HG02973 (cell line): ENCODE measurements around the gene CIBAR2.

Experiments used
- ATAC-seq: cut with Tn5 transposase; IDR thresholded peaks from one replicate; pipeline ENCODE4 v1.9.1; 2021; ENCODE audit warnings: moderate library complexity; ENCODE audit not compliant: unreplicated experiment

The CIBAR2 gene

GRCh38 chr16:85083051-85083639, 29.1 kb downstream of the CIBAR2 start:
- no peak for ATAC-seq

GRCh38 chr16:85082173-85083050, 29.9 kb downstream of the CIBAR2 start:
- ATAC-seq: no peak

GRCh38 chr16:85081765-85082164, 30.5 kb downstream of the CIBAR2 start:
- no peak for ATAC-seq

- ATAC-seq: no peak
Measured at GRCh38 chr16:85081038-85081437, 31.2 kb downstream of the CIBAR2 start.

- ATAC-seq: no peak
Measured at GRCh38 chr16:85079785-85080570, 32.3 kb downstream of the CIBAR2 start.

- ATAC-seq: no peak
Measured at GRCh38 chr16:85078952-85079351, 33.3 kb downstream of the CIBAR2 start.

- ATAC-seq: no peak
Measured at GRCh38 chr16:85078226-85078625, 34.0 kb downstream of the CIBAR2 start.

- no peak for ATAC-seq
Measured at GRCh38 chr16:85077576-85078125, 34.6 kb downstream of the CIBAR2 start.

GRCh38 chr16:85077039-85077438, 35.2 kb downstream of the CIBAR2 start:
- no peak for ATAC-seq

- no peak for ATAC-seq
Measured at GRCh38 chr16:85075236-85075924, 36.9 kb downstream of the CIBAR2 start.

GRCh38 chr16:85074225-85074914, 37.9 kb downstream of the CIBAR2 start:
- ATAC-seq: no peak

- ATAC-seq: no peak
Measured at GRCh38 chr16:85072947-85073346, 39.3 kb downstream of the CIBAR2 start.

- no peak for ATAC-seq
Measured at GRCh38 chr16:85072076-85072860, 40.0 kb downstream of the CIBAR2 start.

- ATAC-seq: no peak
Measured at GRCh38 chr16:85069171-85069570, 43.1 kb downstream of the CIBAR2 start.

- no peak for ATAC-seq
Measured at GRCh38 chr16:85068746-85069145, 43.5 kb downstream of the CIBAR2 start.

- no peak for ATAC-seq
Measured at GRCh38 chr16:85067426-85067825, 44.8 kb downstream of the CIBAR2 start.

GRCh38 chr16:85067024-85067423, 45.2 kb downstream of the CIBAR2 start:
- ATAC-seq: no peak

GRCh38 chr16:85066346-85066885, 45.9 kb downstream of the CIBAR2 start:
- no peak for ATAC-seq

- no peak for ATAC-seq
Measured at GRCh38 chr16:85065099-85065498, 47.2 kb downstream of the CIBAR2 start.
